IMR-90 (cell line): ENCODE measurements around the gene CHRDL1.

Experiments used
- BHLHE40 ChIP-seq: fragments of 150-350 bp; IDR thresholded peaks from 2 replicates; pipeline ENCODE4 v1.6.1; 2016; ENCODE audit warnings: mild to moderate bottlenecking, low read depth, low read length
- CEBPB ChIP-seq: IDR thresholded peaks from 2 replicates; pipeline ENCODE4 v1.6.1; 2012; ENCODE audit warnings: low read depth, low read length, improper control_type of control experiment
- FOS ChIP-seq: fragments of 150-350 bp; IDR thresholded peaks from 2 replicates; pipeline ENCODE4 v1.6.1; 2016; ENCODE audit warnings: low read depth, low read length
- POLR2A ChIP-seq: IDR thresholded peaks from 2 replicates; pipeline ENCODE4 v1.6.1; 2012; ENCODE audit warnings: mild to moderate bottlenecking, low read depth, low read length
- TF ChIP-seq, protein P1 (sequence below): conservative IDR thresholded peaks from 2 replicates; pipeline ENCODE4 v1.5.1; 2012; ENCODE audit warnings: mild to moderate bottlenecking, low read depth, low read length, improper control_type of control experiment

DNA sequence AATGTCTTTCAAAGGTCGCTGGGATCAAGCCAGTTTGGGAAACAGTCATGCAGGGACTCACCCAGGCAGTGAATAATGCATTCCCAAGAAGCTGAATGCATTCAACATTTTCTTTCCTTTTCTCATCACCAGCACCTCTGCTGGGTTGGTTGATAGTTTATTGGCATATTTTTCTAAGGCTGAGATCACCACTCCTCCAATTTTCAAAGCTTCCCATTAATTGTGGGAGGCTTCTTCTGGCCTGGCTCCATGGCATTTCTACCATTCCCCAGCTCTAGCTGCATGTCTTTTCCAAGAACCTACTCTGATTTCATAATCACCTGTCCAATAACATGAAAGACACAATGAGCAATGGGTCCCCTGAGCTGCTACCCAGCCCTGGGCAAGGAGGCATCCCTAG is 35.8 kb downstream of the CHRDL1 start:
- TF ChIP-seq, protein P1, sequence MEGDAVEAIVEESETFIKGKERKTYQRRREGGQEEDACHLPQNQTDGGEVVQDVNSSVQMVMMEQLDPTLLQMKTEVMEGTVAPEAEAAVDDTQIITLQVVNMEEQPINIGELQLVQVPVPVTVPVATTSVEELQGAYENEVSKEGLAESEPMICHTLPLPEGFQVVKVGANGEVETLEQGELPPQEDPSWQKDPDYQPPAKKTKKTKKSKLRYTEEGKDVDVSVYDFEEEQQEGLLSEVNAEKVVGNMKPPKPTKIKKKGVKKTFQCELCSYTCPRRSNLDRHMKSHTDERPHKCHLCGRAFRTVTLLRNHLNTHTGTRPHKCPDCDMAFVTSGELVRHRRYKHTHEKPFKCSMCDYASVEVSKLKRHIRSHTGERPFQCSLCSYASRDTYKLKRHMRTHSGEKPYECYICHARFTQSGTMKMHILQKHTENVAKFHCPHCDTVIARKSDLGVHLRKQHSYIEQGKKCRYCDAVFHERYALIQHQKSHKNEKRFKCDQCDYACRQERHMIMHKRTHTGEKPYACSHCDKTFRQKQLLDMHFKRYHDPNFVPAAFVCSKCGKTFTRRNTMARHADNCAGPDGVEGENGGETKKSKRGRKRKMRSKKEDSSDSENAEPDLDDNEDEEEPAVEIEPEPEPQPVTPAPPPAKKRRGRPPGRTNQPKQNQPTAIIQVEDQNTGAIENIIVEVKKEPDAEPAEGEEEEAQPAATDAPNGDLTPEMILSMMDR, result no peak
- TF ChIP-seq FOS (no peak), CEBPB (no peak), BHLHE40 (no peak), POLR2A (no peak)
